Neural progenitor cell (in vitro differentiated cells): ENCODE measurements around the gene PPARA.

Experiments used
- CTCF ChIP-seq: fragments of 200-600 bp; sonication (generic); IDR thresholded peaks from 2 replicates; pipeline ENCODE4 v1.5.1; 2017; ENCODE audit warnings: antibody characterized with exemption, mild to moderate bottlenecking
- EZH2 ChIP-seq: fragments of 200-600 bp; sonication (generic); IDR thresholded peaks from 2 replicates; pipeline ENCODE4 v1.6.1; 2017; ENCODE audit warnings: antibody characterized with exemption, mild to moderate bottlenecking, moderate library complexity

- TF ChIP-seq CTCF (no peak), EZH2 (no peak)
Observed at GRCh38 chr22:46198274-46198673, 47.9 kb downstream of the PPARA start.
